Activated naive CD8-positive, alpha-beta T cell (primary cell): ENCODE data around the gene LSM6.

ENCODE experiments used
- H3K27ac Mint-ChIP-seq: one replicate; pipeline ENCODE4 v1.8.0; 2021; ENCODE audit warnings: mixed read lengths
- H3K27me3 Mint-ChIP-seq: one replicate; pipeline ENCODE4 v1.8.0; 2021; ENCODE audit warnings: mixed read lengths
- H3K36me3 Mint-ChIP-seq: one replicate; pipeline ENCODE4 v1.8.0; 2021; ENCODE audit warnings: mixed read lengths
- H3K4me1 Mint-ChIP-seq: one replicate; pipeline ENCODE4 v1.8.0; 2021; ENCODE audit warnings: low read depth, mixed read lengths
- H3K4me3 Mint-ChIP-seq: one replicate; pipeline ENCODE4 v1.8.0; 2021; ENCODE audit warnings: mild to moderate bottlenecking, mixed read lengths
- H3K9me3 Mint-ChIP-seq: one replicate; pipeline ENCODE4 v1.8.0; 2021; ENCODE audit warnings: low read depth, mixed read lengths

Gene LSM6

GRCh38 chr4:146165840-146166239, 9.7 kb upstream of the LSM6 start:
- no peaks in the 10 kb centered on the region for H3K4me1 Mint-ChIP-seq
- peaks cover 7% of the 10 kb centered on the region for H3K36me3 Mint-ChIP-seq
- no peak overlapping the region for H3K27ac Mint-ChIP-seq
- H3K27me3 Mint-ChIP-seq: peaks cover 3% of the 10 kb centered on the region
- H3K9me3 Mint-ChIP-seq: no peaks in the 10 kb centered on the region
- no peak overlapping the region for H3K4me3 Mint-ChIP-seq

- peaks cover 3% of the 10 kb centered on the region for H3K36me3 Mint-ChIP-seq
- H3K4me1 Mint-ChIP-seq: peaks cover 4% of the 10 kb centered on the region
- no peak overlapping the region for H3K4me3 Mint-ChIP-seq
- H3K27ac Mint-ChIP-seq: no peak overlapping the region
- H3K27me3 Mint-ChIP-seq: no peaks in the 10 kb centered on the region
- no peaks in the 10 kb centered on the region for H3K9me3 Mint-ChIP-seq
Measured at GRCh38 chr4:146170149-146170548, 5.4 kb upstream of the LSM6 start.

GRCh38 chr4:146176891-146177290, 1.4 kb downstream of the LSM6 start:
- Mint-ChIP-seq H3K36me3 (peaks cover 6% of the 10 kb centered on the region), H3K4me3 (peak overlapping the region; percentile 92), H3K27me3 (no peaks in the 10 kb centered on the region), H3K9me3 (no peaks in the 10 kb centered on the region), H3K4me1 (peaks cover 60% of the 10 kb centered on the region), H3K27ac (peak overlapping the region; percentile 83)

GRCh38 chr4:146178126-146178525, 2.6 kb downstream of the LSM6 start:
- H3K36me3 Mint-ChIP-seq: peaks cover 5% of the 10 kb centered on the region
- H3K4me1 Mint-ChIP-seq: peaks cover 68% of the 10 kb centered on the region
- H3K27ac Mint-ChIP-seq: peak overlapping the region; percentile 2
- no peaks in the 10 kb centered on the region for H3K27me3 Mint-ChIP-seq
- H3K4me3 Mint-ChIP-seq: peak overlapping the region; percentile 8
- H3K9me3 Mint-ChIP-seq: no peaks in the 10 kb centered on the region

GRCh38 chr4:146179784-146180370, 4.4 kb downstream of the LSM6 start:
- Mint-ChIP-seq H3K36me3 (peaks cover 5% of the 10 kb centered on the region), H3K27me3 (no peaks in the 10 kb centered on the region), H3K27ac (peak overlapping the region; percentile 18), H3K4me1 (peaks cover 68% of the 10 kb centered on the region), H3K9me3 (no peaks in the 10 kb centered on the region), H3K4me3 (peak overlapping the region; percentile 38)

- Mint-ChIP-seq H3K4me3 (no peak overlapping the region), H3K36me3 (peaks cover 10% of the 10 kb centered on the region)
Measured at GRCh38 chr4:146182443-146182842, 6.9 kb downstream of the LSM6 start.

GRCh38 chr4:146183209-146183608, 7.7 kb downstream of the LSM6 start:
- no peaks in the 10 kb centered on the region for H3K27me3 Mint-ChIP-seq
- H3K36me3 Mint-ChIP-seq: peaks cover 11% of the 10 kb centered on the region
- peak overlapping the region; percentile 16 for H3K27ac Mint-ChIP-seq
- no peaks in the 10 kb centered on the region for H3K9me3 Mint-ChIP-seq
- peaks cover 47% of the 10 kb centered on the region for H3K4me1 Mint-ChIP-seq
- no peak overlapping the region for H3K4me3 Mint-ChIP-seq

More at GRCh38 chr4:146182443-146182842, 6.9 kb downstream of the LSM6 start:
- Mint-ChIP-seq H3K4me1 (peaks cover 54% of the 10 kb centered on the region), H3K27ac (peak overlapping the region; percentile 22), H3K9me3 (no peaks in the 10 kb centered on the region), H3K27me3 (no peaks in the 10 kb centered on the region)

- Mint-ChIP-seq H3K9me3 (no peaks in the 10 kb centered on the region), H3K4me3 (no peak overlapping the region), H3K36me3 (peaks cover 14% of the 10 kb centered on the region), H3K27me3 (no peaks in the 10 kb centered on the region), H3K27ac (no peak overlapping the region), H3K4me1 (peaks cover 19% of the 10 kb centered on the region)
Measured at GRCh38 chr4:146186041-146186440, 10.5 kb downstream of the LSM6 start.

- Mint-ChIP-seq H3K27ac (peak overlapping the region; percentile 31), H3K4me3 (no peak overlapping the region), H3K9me3 (no peaks in the 10 kb centered on the region), H3K4me1 (peaks cover 15% of the 10 kb centered on the region), H3K36me3 (peaks cover 19% of the 10 kb centered on the region), H3K27me3 (no peaks in the 10 kb centered on the region)
Measured at GRCh38 chr4:146186596-146186995, 11.1 kb downstream of the LSM6 start.

GRCh38 chr4:146190456-146190855, 14.9 kb downstream of the LSM6 start:
- Mint-ChIP-seq H3K27ac (no peak overlapping the region), H3K27me3 (no peaks in the 10 kb centered on the region), H3K4me1 (no peaks in the 10 kb centered on the region), H3K9me3 (no peaks in the 10 kb centered on the region), H3K36me3 (peaks cover 19% of the 10 kb centered on the region), H3K4me3 (no peak overlapping the region)

- H3K36me3 Mint-ChIP-seq: peaks cover 19% of the 10 kb centered on the region
- H3K9me3 Mint-ChIP-seq: no peaks in the 10 kb centered on the region
- no peak overlapping the region for H3K27ac Mint-ChIP-seq
- no peaks in the 10 kb centered on the region for H3K27me3 Mint-ChIP-seq
- no peak overlapping the region for H3K4me3 Mint-ChIP-seq
- H3K4me1 Mint-ChIP-seq: no peaks in the 10 kb centered on the region
Measured at GRCh38 chr4:146191766-146192458, 16.4 kb downstream of the LSM6 start.

GRCh38 chr4:146193628-146194027, 18.1 kb downstream of the LSM6 start:
- H3K4me3 Mint-ChIP-seq: no peak overlapping the region
- H3K27ac Mint-ChIP-seq: no peak overlapping the region
- H3K36me3 Mint-ChIP-seq: peaks cover 16% of the 10 kb centered on the region
- no peaks in the 10 kb centered on the region for H3K4me1 Mint-ChIP-seq
- no peaks in the 10 kb centered on the region for H3K27me3 Mint-ChIP-seq
- no peaks in the 10 kb centered on the region for H3K9me3 Mint-ChIP-seq

- Mint-ChIP-seq H3K9me3 (no peaks in the 10 kb centered on the region), H3K27ac (no peak overlapping the region), H3K4me3 (no peak overlapping the region), H3K27me3 (no peaks in the 10 kb centered on the region), H3K4me1 (no peaks in the 10 kb centered on the region), H3K36me3 (peaks cover 16% of the 10 kb centered on the region)
Measured at GRCh38 chr4:146194212-146194611, 18.7 kb downstream of the LSM6 start.

GRCh38 chr4:146202665-146203064, 27.1 kb downstream of the LSM6 start:
- no peak overlapping the region for H3K27ac Mint-ChIP-seq
- no peaks in the 10 kb centered on the region for H3K9me3 Mint-ChIP-seq
- H3K4me3 Mint-ChIP-seq: no peak overlapping the region
- no peaks in the 10 kb centered on the region for H3K4me1 Mint-ChIP-seq
- peaks cover 21% of the 10 kb centered on the region for H3K36me3 Mint-ChIP-seq
- H3K27me3 Mint-ChIP-seq: no peaks in the 10 kb centered on the region

- H3K4me3 Mint-ChIP-seq: no peak overlapping the region
- H3K27me3 Mint-ChIP-seq: no peaks in the 10 kb centered on the region
- no peaks in the 10 kb centered on the region for H3K9me3 Mint-ChIP-seq
Measured at GRCh38 chr4:146207410-146207809, 31.9 kb downstream of the LSM6 start.

GRCh38 chr4:146210890-146211289, 35.4 kb downstream of the LSM6 start:
- Mint-ChIP-seq H3K27ac (no peak overlapping the region), H3K9me3 (no peaks in the 10 kb centered on the region), H3K36me3 (no peaks in the 10 kb centered on the region), H3K4me3 (no peak overlapping the region), H3K4me1 (no peaks in the 10 kb centered on the region), H3K27me3 (no peaks in the 10 kb centered on the region)

More at GRCh38 chr4:146207410-146207809, 31.9 kb downstream of the LSM6 start:
- Mint-ChIP-seq H3K27ac (no peak overlapping the region), H3K4me1 (no peaks in the 10 kb centered on the region), H3K36me3 (peaks cover 19% of the 10 kb centered on the region)
